ENCODE data around the gene RYR3. TPM values are rescaled to one million over a fixed set of nuclear protein-coding genes. Genes with fewer than 3 reads are reported as not detected.

Gene RYR3
- polyA plus RNA-seq, 1 donor (not counting 4 experiments of a cell fraction or from before 2014, with no cell fraction given): 0.04 TPM

- no peak overlapping the region for H3K27ac ChIP-seq (ENCODE audit: control insufficient read depth, insufficient read depth, low read length)
- no peak for FAIRE-seq
- H4K20me1 ChIP-seq (ENCODE audit: control insufficient read depth, extremely low read depth, insufficient read depth, low read length): no peaks in the 10 kb centered on the region
- TF ChIP-seq, protein P1, sequence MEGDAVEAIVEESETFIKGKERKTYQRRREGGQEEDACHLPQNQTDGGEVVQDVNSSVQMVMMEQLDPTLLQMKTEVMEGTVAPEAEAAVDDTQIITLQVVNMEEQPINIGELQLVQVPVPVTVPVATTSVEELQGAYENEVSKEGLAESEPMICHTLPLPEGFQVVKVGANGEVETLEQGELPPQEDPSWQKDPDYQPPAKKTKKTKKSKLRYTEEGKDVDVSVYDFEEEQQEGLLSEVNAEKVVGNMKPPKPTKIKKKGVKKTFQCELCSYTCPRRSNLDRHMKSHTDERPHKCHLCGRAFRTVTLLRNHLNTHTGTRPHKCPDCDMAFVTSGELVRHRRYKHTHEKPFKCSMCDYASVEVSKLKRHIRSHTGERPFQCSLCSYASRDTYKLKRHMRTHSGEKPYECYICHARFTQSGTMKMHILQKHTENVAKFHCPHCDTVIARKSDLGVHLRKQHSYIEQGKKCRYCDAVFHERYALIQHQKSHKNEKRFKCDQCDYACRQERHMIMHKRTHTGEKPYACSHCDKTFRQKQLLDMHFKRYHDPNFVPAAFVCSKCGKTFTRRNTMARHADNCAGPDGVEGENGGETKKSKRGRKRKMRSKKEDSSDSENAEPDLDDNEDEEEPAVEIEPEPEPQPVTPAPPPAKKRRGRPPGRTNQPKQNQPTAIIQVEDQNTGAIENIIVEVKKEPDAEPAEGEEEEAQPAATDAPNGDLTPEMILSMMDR (optimal IDR thresholded peaks at IDR 0.05 in 1 of 3, IDR thresholded peaks at IDR 0.05 in 1 of 3, conservative IDR thresholded peaks at IDR 0.05 in 1 of 3; ENCODE audit: extremely low read depth in 1 of 3, insufficient read depth in 2 of 3, low read length in 3 of 3): no peak
- no peak for TF ChIP-seq EZH2 (IDR thresholded peaks at IDR 0.05; ENCODE audit: low read length)
- H3K9me1 ChIP-seq (ENCODE audit: control insufficient read depth, extremely low read depth, insufficient read depth, low read length): no peaks in the 10 kb centered on the region
- DNase-seq (ENCODE audit: low read depth, low spot score): no peak
- peaks cover 16% of the 10 kb centered on the region for H3K27me3 ChIP-seq (ENCODE audit: control insufficient read depth, extremely low read depth, insufficient read depth, low read length)
- no peak overlapping the region for H3K4me2 ChIP-seq (ENCODE audit: control insufficient read depth, extremely low read depth, insufficient read depth, low read depth, low read length)
- no peak overlapping the region for H2AFZ ChIP-seq (ENCODE audit: control insufficient read depth, low read length)
- H3K36me3 ChIP-seq (ENCODE audit: control insufficient read depth in 2 of 2, extremely low read depth in 1 of 2, insufficient read depth in 2 of 2, low read length in 2 of 2): no peaks in the 10 kb centered on the region
- dilution Hi-C loops (cut with MboI; ENCODE audit: extremely low pct_ligation_motif_present, low sequenced_read_pairs): no loop called here
- no peak overlapping the region for H3K9ac ChIP-seq (ENCODE audit: control insufficient read depth, extremely low read depth, insufficient read depth, low read length)
- H3K4me1 ChIP-seq (ENCODE audit: control insufficient read depth, extremely low read depth, insufficient read depth, low read length): no peaks in the 10 kb centered on the region
- no peaks in the 10 kb centered on the region for H3K9me3 ChIP-seq (ENCODE audit: control insufficient read depth, low read depth, low read length)
- no peak overlapping the region for H3K4me3 ChIP-seq (ENCODE audit: control insufficient read depth in 2 of 3, extremely low read depth in 1 of 3, insufficient read depth in 2 of 3, low read depth in 1 of 3, low read length in 3 of 3)
- no peaks in the 10 kb centered on the region for H3K79me2 ChIP-seq (ENCODE audit: control insufficient read depth, insufficient read depth, low read length)
These were observed 179.9 kb downstream of the RYR3 start for GRCh38 chr15:33490703-33491102.

GRCh38 chr15:33492434-33493052 is 181.8 kb downstream of the RYR3 start:
- Histone ChIP-seq H3K9me3 (ENCODE audit: control insufficient read depth, low read depth, low read length) (no peaks in the 10 kb centered on the region), H2AFZ (ENCODE audit: control insufficient read depth, low read length) (no peak overlapping the region), H3K36me3 (ENCODE audit: control insufficient read depth in 2 of 2, extremely low read depth in 1 of 2, insufficient read depth in 2 of 2, low read length in 2 of 2) (no peaks in the 10 kb centered on the region), H4K20me1 (ENCODE audit: control insufficient read depth, extremely low read depth, insufficient read depth, low read length) (no peaks in the 10 kb centered on the region), H3K27me3 (ENCODE audit: control insufficient read depth, extremely low read depth, insufficient read depth, low read length) (peaks cover 16% of the 10 kb centered on the region), H3K4me3 (ENCODE audit: control insufficient read depth in 2 of 3, extremely low read depth in 1 of 3, insufficient read depth in 2 of 3, low read depth in 1 of 3, low read length in 3 of 3) (no peak overlapping the region), H3K9ac (ENCODE audit: control insufficient read depth, extremely low read depth, insufficient read depth, low read length) (no peak overlapping the region), H3K4me1 (ENCODE audit: control insufficient read depth, extremely low read depth, insufficient read depth, low read length) (no peaks in the 10 kb centered on the region), H3K4me2 (ENCODE audit: control insufficient read depth, extremely low read depth, insufficient read depth, low read depth, low read length) (no peak overlapping the region), H3K27ac (ENCODE audit: control insufficient read depth, insufficient read depth, low read length) (no peak overlapping the region), H3K79me2 (ENCODE audit: control insufficient read depth, insufficient read depth, low read length) (no peaks in the 10 kb centered on the region), H3K9me1 (ENCODE audit: control insufficient read depth, extremely low read depth, insufficient read depth, low read length) (no peaks in the 10 kb centered on the region)
- TF ChIP-seq, protein P1 (optimal IDR thresholded peaks at IDR 0.05 in 1 of 3, IDR thresholded peaks at IDR 0.05 in 1 of 3, conservative IDR thresholded peaks at IDR 0.05 in 1 of 3; ENCODE audit: extremely low read depth in 1 of 3, insufficient read depth in 2 of 3, low read length in 3 of 3): no peak
- TF ChIP-seq EZH2 (IDR thresholded peaks at IDR 0.05; ENCODE audit: low read length): no peak
- dilution Hi-C loops (cut with MboI; ENCODE audit: extremely low pct_ligation_motif_present, low sequenced_read_pairs): no loop called here
- DNase-seq (ENCODE audit: low read depth, low spot score): no peak
- FAIRE-seq: no peak
